HG03097 (cell line): Measurements from ENCODE around the gene TCEA3.

Source experiments
- ATAC-seq: cut with Tn5 transposase; IDR thresholded peaks from one replicate; pipeline ENCODE4 v1.9.1; 2021; ENCODE audit not compliant: unreplicated experiment, low FRiP score

TCEA3 gene

GRCh38 chr1:23341931-23342692 lies 82.4 kb downstream of the TCEA3 start:
- no peak for ATAC-seq

DNA sequence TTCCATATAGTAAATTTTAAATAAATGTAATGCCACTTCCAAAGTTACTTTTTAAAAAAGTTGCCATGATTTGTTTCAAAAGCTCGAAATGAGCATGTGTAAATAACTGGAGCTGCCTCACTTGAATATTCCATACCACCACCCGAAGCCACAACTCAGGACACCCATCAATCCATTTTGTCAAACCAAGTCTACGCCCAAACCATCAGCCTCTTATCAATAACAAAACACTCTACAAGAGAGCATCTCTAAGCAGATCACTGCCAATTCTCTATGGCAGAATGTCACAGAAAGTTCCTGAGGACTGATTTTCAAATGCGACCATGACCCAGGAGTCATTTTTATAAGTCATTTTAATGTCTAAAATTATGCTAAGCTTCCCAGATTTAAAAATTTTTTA lies 84.9 kb downstream of the TCEA3 start:
- no peak for ATAC-seq

DNA sequence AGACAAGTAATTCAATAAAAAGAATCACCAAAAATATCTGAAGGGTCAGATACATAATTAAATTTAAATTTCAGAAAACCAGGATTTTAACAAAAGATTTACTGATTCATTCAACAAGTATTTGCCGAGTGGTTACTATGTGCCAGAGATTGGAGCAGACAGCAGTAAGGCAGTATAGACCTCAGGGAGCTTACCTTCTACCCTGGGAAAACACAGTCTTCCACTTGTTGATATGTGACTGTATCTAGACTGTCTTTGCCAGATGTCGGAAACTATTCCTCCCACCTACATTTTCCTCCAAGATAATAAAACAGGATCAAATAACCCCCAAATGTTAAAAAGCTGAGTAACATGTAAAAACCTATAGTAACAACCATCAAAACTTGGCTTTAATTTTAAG lies 86.7 kb downstream of the TCEA3 start:
- no peak for ATAC-seq

DNA sequence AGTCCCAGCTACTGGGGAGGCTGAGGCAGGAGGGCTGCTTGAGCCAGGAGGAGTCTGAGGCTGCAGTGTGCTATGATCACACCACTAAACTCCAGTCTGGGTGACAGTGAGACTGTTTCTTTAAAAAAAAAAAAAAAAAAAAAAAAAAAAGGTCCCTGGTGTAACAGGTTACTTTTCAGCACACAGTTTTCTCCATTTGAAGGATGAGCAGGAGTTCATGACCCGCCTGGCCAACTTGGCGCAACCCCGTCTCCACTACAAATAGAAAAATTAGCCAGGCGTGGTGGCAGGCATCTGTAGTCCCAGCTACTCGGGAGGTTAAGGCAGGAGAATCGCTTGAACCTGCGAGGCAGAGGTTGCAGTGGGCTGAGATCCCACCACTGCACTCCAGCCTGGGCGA lies 92.8 kb downstream of the TCEA3 start:
- ATAC-seq, result no peak
